K562 (cell line): ENCODE data around the gene MATK. TPM values are rescaled to one million over a fixed set of nuclear protein-coding genes. Genes with fewer than 3 reads are reported as not detected.

Experiments used
- ATAC-seq: fragments of 200-7000 bp; cut with Tn5 transposase; 3 replicates; pipeline ENCODE4 v1.9.1; 2020; ENCODE audit warnings: moderate library complexity
- BruUV-seq: library from RNA; stranded (reverse); fragments of 400-500 nt; replicated peaks from 2 replicates; lab custom pipeline; 2021; lab: Mats Ljungman, UMichigan
- CTCF ChIA-PET: fragments of 300-600 bp; formaldehyde crosslinking; extraction: SDS; loops from one replicate; lab custom pipeline; 2021; ENCODE audit warnings: low intra/inter-chr PET ratio; lab: Yijun Ruan, JAX
- POLR2A ChIA-PET: fragments of 300-600, 350-650 bp; sonication (Branson Sonifier 250); formaldehyde crosslinking; extraction: SDS; loops from one replicate; lab custom pipeline; 2021; ENCODE audit warnings: antibody characterized with exemption, inconsistent platforms; lab: Yijun Ruan, JAX
- DNase-seq, 4 experiments: peaks; one replicate each; pipeline versions ENCODE4 v3.0.0 to v3.0.0-alpha.2; 2011 to 2018; ENCODE audit warnings: low spot score in 3 of 4, mixed read lengths in 3 of 4; ENCODE audit errors: extremely low read depth in 1 of 4
- FAIRE-seq: peaks from 2 replicates; lab custom pipeline; 2011; peaks lifted over from hg19 to GRCh38; lab: Jason Lieb, UNC
- H2AFZ ChIP-seq: 2 replicates; pipeline ENCODE4 v1.6.0; 2011; ENCODE audit warnings: low read depth, low read length, control low read depth, inconsistent platforms
- H3K27ac ChIP-seq: fragments of 200-600 bp; 3 replicates; pipeline ENCODE4 v1.8.0; 2011; ENCODE audit warnings: low read depth, mild to moderate bottlenecking, control low read depth, inconsistent platforms, low read length, moderate library complexity, mixed read lengths; ENCODE audit errors: extremely low read depth
- H3K27me3 ChIP-seq, 2 experiments: fragments of 300-600 bp in 1 of 2; 2 replicates in 1 of 2; 3 replicates in 1 of 2; pipeline versions ENCODE4 v1.6.0 to v1.8.0; 2011; ENCODE audit warnings: inconsistent platforms in 2 of 2, low read length in 2 of 2, mild to moderate bottlenecking in 1 of 2, mixed read lengths in 1 of 2, moderate library complexity in 1 of 2; ENCODE audit not compliant: control insufficient read depth in 2 of 2, insufficient read depth in 2 of 2
- H3K36me3 ChIP-seq: fragments of 300-600 bp; 3 replicates; pipeline ENCODE4 v1.8.0; 2011; ENCODE audit warnings: mild to moderate bottlenecking, low read length, inconsistent platforms; ENCODE audit not compliant: control insufficient read depth, insufficient read depth
- H3K4me1 ChIP-seq, 2 experiments: fragments of 200-600 bp in 1 of 2; replicated peaks in 1 of 2; 2 replicates in 1 of 2; 3 replicates in 1 of 2; pipeline versions ENCODE4 v1.5.1 to v1.8.0; 2011; ENCODE audit warnings: inconsistent platforms in 2 of 2, low read length in 2 of 2, mild to moderate bottlenecking in 1 of 2, mixed read lengths in 1 of 2, moderate library complexity in 1 of 2; ENCODE audit not compliant: control insufficient read depth in 2 of 2, insufficient read depth in 2 of 2
- H3K4me2 ChIP-seq: 2 replicates; pipeline ENCODE4 v1.6.1; 2011; ENCODE audit warnings: low read length, control low read depth, inconsistent platforms, mixed read lengths; ENCODE audit not compliant: insufficient read depth
- H3K4me3 ChIP-seq: fragments of 200-600 bp; sonication (generic), shearing (Covaris generic); 2 replicates; pipeline ENCODE4 v1.5.1; 2016; ENCODE audit warnings: control low read depth, inconsistent platforms
- H3K79me2 ChIP-seq: fragments of 200-600 bp; 3 replicates; pipeline ENCODE4 v1.8.0; 2011; ENCODE audit warnings: low read length, inconsistent platforms; ENCODE audit not compliant: control insufficient read depth, insufficient read depth
- H3K9ac ChIP-seq, 2 experiments: 2 replicates each; pipeline versions ENCODE4 v1.6.0 to v1.6.1; 2011; ENCODE audit warnings: low read depth in 2 of 2, low read length in 2 of 2, control low read depth in 1 of 2, inconsistent platforms in 1 of 2, mild to moderate bottlenecking in 1 of 2, mixed read lengths in 1 of 2; ENCODE audit not compliant: insufficient read depth in 1 of 2
- H3K9me1 ChIP-seq: one replicate; pipeline ENCODE4 v1.6.0; 2011; ENCODE audit warnings: inconsistent platforms, mild to moderate bottlenecking, low read length, moderate library complexity; ENCODE audit not compliant: control insufficient read depth, insufficient read depth
- H3K9me3 ChIP-seq: replicated peaks from 2 replicates; pipeline ENCODE4 v1.5.1; 2011; ENCODE audit warnings: low read depth, low read length, inconsistent platforms; ENCODE audit not compliant: control insufficient read depth, insufficient read depth
- H4K20me1 ChIP-seq: replicated peaks from 2 replicates; pipeline ENCODE4 v1.6.1; 2011; ENCODE audit warnings: low read length, inconsistent platforms, mixed read lengths; ENCODE audit not compliant: control insufficient read depth, insufficient read depth
- ARHGAP35 ChIP-seq: fragments of 450-650 bp; IDR thresholded peaks from 2 replicates; pipeline ENCODE4 v1.6.1; 2018; ENCODE audit not compliant: partially characterized antibody
- BCOR ChIP-seq: fragments of 450-650 bp; IDR thresholded peaks from 2 replicates; pipeline ENCODE4 v1.6.1; 2016
- CC2D1A ChIP-seq: fragments of 450-650 bp; IDR thresholded peaks from 2 replicates; pipeline ENCODE4 v1.6.1; 2017; ENCODE audit warnings: mild to moderate bottlenecking
- DEAF1 ChIP-seq: fragments of 450-650 bp; formaldehyde crosslinking; IDR thresholded peaks from 2 replicates; pipeline ENCODE4 v1.4.0; 2020; ENCODE audit warnings: mild to moderate bottlenecking, moderate library complexity
- DPF2 ChIP-seq: fragments of 450-650 bp; IDR thresholded peaks from 2 replicates; pipeline ENCODE4 v1.6.1; 2016
- E2F6 ChIP-seq, 2 experiments: IDR thresholded peaks; 2 replicates each; pipeline ENCODE4 v1.6.1; 2011; ENCODE audit warnings: borderline replicate concordance in 1 of 2, control low read depth in 1 of 2, low read depth in 1 of 2, low read length in 1 of 2, mild to moderate bottlenecking in 1 of 2, mixed read lengths in 1 of 2, moderate library complexity in 1 of 2; ENCODE audit not compliant: insufficient read depth in 1 of 2, insufficient read length in 1 of 2, poor library complexity in 1 of 2, severe bottlenecking in 1 of 2; ENCODE audit errors: extremely low read depth in 1 of 2
- FOXP1 ChIP-seq: sonication (generic); formaldehyde crosslinking; IDR thresholded peaks from 2 replicates; pipeline ENCODE4 v1.8.0; 2022; ENCODE audit warnings: mild to moderate bottlenecking, missing genetic modification reagents
- HDAC8 ChIP-seq: fragments of 450-650 bp; IDR thresholded peaks from 2 replicates; pipeline ENCODE4 v1.6.1; 2016; ENCODE audit warnings: mild to moderate bottlenecking, missing genetic modification characterization, moderate library complexity, missing compliant biosample characterization
- KDM1A ChIP-seq, 2 experiments: fragments of 450-650 bp; IDR thresholded peaks; 2 replicates each; pipeline ENCODE4 v1.6.1; 2016; ENCODE audit warnings: mild to moderate bottlenecking in 2 of 2
- MLX ChIP-seq, 2 experiments: fragments of 450-650 bp in 1 of 2; sonication (generic) in 1 of 2; formaldehyde crosslinking; conservative IDR thresholded peaks; 2 replicates each; pipeline versions ENCODE4 v1.4.0 to v1.8.1; 2020 to 2022; ENCODE audit warnings: mild to moderate bottlenecking in 1 of 2, missing genetic modification reagents in 1 of 2
- MTA2 ChIP-seq: fragments of 450-650 bp; IDR thresholded peaks from 2 replicates; pipeline ENCODE4 v1.6.1; 2016; ENCODE audit warnings: low read depth
- PHB ChIP-seq: fragments of 250-450 bp; sonication (Bioruptor Pico); IDR thresholded peaks from 2 replicates; pipeline ENCODE4 v1.5.0; 2021
- RBM17 ChIP-seq: fragments of 200-400 bp; formaldehyde crosslinking; IDR thresholded peaks from 2 replicates; pipeline ENCODE4 v1.6.1; 2017; ENCODE audit warnings: low read depth, mild to moderate bottlenecking, low read length, borderline replicate concordance
- SNIP1 ChIP-seq: fragments of 450-650 bp; IDR thresholded peaks from 2 replicates; pipeline ENCODE4 v1.7.1; 2017; ENCODE audit warnings: low read depth, mild to moderate bottlenecking
- XRCC5 ChIP-seq: fragments of 200-400 bp; formaldehyde crosslinking; IDR thresholded peaks from 2 replicates; pipeline ENCODE4 v1.6.1; 2017; ENCODE audit warnings: low read depth, mild to moderate bottlenecking, low read length
- ZBTB33 ChIP-seq: sonication (generic); formaldehyde crosslinking; IDR thresholded peaks from 2 replicates; pipeline ENCODE4 v1.8.1; 2023; ENCODE audit warnings: mild to moderate bottlenecking, missing genetic modification reagents
- ZNF347 ChIP-seq: fragments of 450-650 bp; formaldehyde crosslinking; IDR thresholded peaks from 2 replicates; pipeline ENCODE4 v1.4.0; 2020; ENCODE audit warnings: low read depth, mild to moderate bottlenecking, moderate library complexity
- ZNF57 ChIP-seq: fragments of 450-650 bp; formaldehyde crosslinking; IDR thresholded peaks from 2 replicates; pipeline ENCODE4 v1.4.0; 2020; ENCODE audit warnings: mild to moderate bottlenecking, moderate library complexity
- WGBS: fragments of 100-300 bp; shearing (Covaris generic); methylation state at CpG from one replicate; pipeline ENCODE4 v1.1.6; 2016; ENCODE audit warnings: low coverage, mixed read lengths; ENCODE audit not compliant: insufficient coverage; ENCODE audit errors: missing lambda C conversion rate; 5-methylcytosine and 5-hydroxymethylcytosine counted together
- in situ Hi-C: fragments of 300-500 bp; cut with MboI; formaldehyde crosslinking; loops from 4 replicates; pipeline ENCODE4 v1.15.0; 2018; ENCODE audit warnings: inconsistent platforms, mixed read lengths
- intact Hi-C: fragments of 100-400 bp; cut with micrococcal nuclease; formaldehyde crosslinking; loops from 2 replicates; pipeline ENCODE4 v1.14.2; 2022
- polyA plus RNA-seq, 8 experiments: library from polyadenylated mRNA; depleted of rRNA in 4 of 8; stranded (reverse) in 5 of 8; unstranded in 3 of 8; fragments of >200 nt; fragmentation: Nextera tagmentation in 2 of 8; fragmentation: Illumina TruSeq in 1 of 8; extraction: Ambion mirVana in 2 of 8; extraction: Trizol in 1 of 8; gene quantifications; 2 replicates each; pipeline versions ENCODE4 v1.2.1 to v1.2.3, GENCODE V29; 2011 to 2014; ENCODE audit warnings: inconsistent platforms in 1 of 8, missing spikeins in 1 of 8
- total RNA-seq, 7 experiments: library from RNA; depleted of rRNA in 6 of 7; stranded (reverse); fragments of >200 nt in 6 of 7; fragmentation: Illumina TruSeq in 2 of 7; extraction: Trizol in 2 of 7; gene quantifications; 2 replicates each; pipeline versions ENCODE4 v1.2.1 to v1.2.3, GENCODE V29; 2011 to 2021; ENCODE audit warnings: low replicate concordance in 1 of 7

The MATK gene
- total and polyA plus RNA-seq, 9 of the 15 experiments (the other 6 are each of a cell fraction or from before 2014, with no cell fraction given), result 0.08 to 41.5 (median 21.4) TPM

GRCh38 chr19:3816566-3817218, 30.5 kb upstream of the MATK start:
- BruUV-seq, result no TSS peak
- H3K9me3 ChIP-seq, result no peaks in the 10 kb centered on the region
- 66% methylated on average over 38 of the region's 45 CpGs for WGBS
- H3K27ac ChIP-seq, result no peak overlapping the region
- no peaks in the 10 kb centered on the region for H4K20me1 ChIP-seq
- ATAC-seq (no peak), DNase-seq (no peak), FAIRE-seq (no peak)
- H3K9ac ChIP-seq, result peak overlapping the region in 1 of 2 experiments; percentile 45; a peak in 1 of 4 replicates
- no peaks in the 10 kb centered on the region; a peak in 1 of 5 replicates for H3K27me3 ChIP-seq
- H2AFZ ChIP-seq, result no peak overlapping the region
- ChIA-PET POLR2A (interaction anchor here (0.6 kb wide), 1 partner anchor 69 kb away, joined by 3 read pairs; no protein-coding TSS in a partner anchor), CTCF (no interaction called here)
- H3K9me1 ChIP-seq, result no peaks in the 10 kb centered on the region
- no peaks in the 10 kb centered on the region for H3K79me2 ChIP-seq
- H3K36me3 ChIP-seq, result no peaks in the 10 kb centered on the region
- H3K4me3 ChIP-seq, result no peak overlapping the region
- peaks cover under 1 to 52% of the 10 kb centered on the region in 2 experiments for H3K4me1 ChIP-seq
- in situ Hi-C loops (no loop called here), intact Hi-C loops (no loop called here)
- H3K4me2 ChIP-seq, result no peak overlapping the region
- TF ChIP-seq ZNF347 (CRISPR knock-in tag), result no peak
- 0 out of 2 replicates have a peak, but pooled peaks have one; percentile 18 for TF ChIP-seq BCOR
- TF ChIP-seq CC2D1A, result no peak
- TF ChIP-seq ZNF57 (CRISPR knock-in tag), result no peak
- TF ChIP-seq HDAC8 (tag), result no peak
- no peak for TF ChIP-seq DEAF1
- TF ChIP-seq RBM17, result no peak
- TF ChIP-seq XRCC5, result no peak
- no peak for TF ChIP-seq E2F6 (IDR thresholded peaks at IDR 0.05; ENCODE audit: borderline replicate concordance in 1 of 2, extremely low read depth in 1 of 2, insufficient read depth in 1 of 2, insufficient read length in 1 of 2, low read depth in 1 of 2, low read length in 1 of 2, poor library complexity in 1 of 2, severe bottlenecking in 1 of 2)
- peak; percentile 98 for TF ChIP-seq ZBTB33 (CRISPR knock-in tag)
- TF ChIP-seq PHB, result no peak
- no peak for TF ChIP-seq MTA2
- no peak for TF ChIP-seq FOXP1
- TF ChIP-seq MLX (CRISPR knock-in tag; conservative IDR thresholded peaks at IDR 0.05), result no peak
- no peak for TF ChIP-seq SNIP1
- peak in 1 of 2 experiments; percentile 33; a peak in 1 of 4 replicates for TF ChIP-seq KDM1A (IDR thresholded peaks at IDR 0.05)
- TF ChIP-seq ARHGAP35, result no peak
- no peak for TF ChIP-seq DPF2
